ENCODE results near the gene ACTR1B. TPM values are rescaled to one million over a fixed set of nuclear protein-coding genes. Genes with fewer than 3 reads are reported as not detected.

The ACTR1B gene
- total RNA-seq, 1 experiment from 2014 or later, result 33.8 TPM

DNA sequence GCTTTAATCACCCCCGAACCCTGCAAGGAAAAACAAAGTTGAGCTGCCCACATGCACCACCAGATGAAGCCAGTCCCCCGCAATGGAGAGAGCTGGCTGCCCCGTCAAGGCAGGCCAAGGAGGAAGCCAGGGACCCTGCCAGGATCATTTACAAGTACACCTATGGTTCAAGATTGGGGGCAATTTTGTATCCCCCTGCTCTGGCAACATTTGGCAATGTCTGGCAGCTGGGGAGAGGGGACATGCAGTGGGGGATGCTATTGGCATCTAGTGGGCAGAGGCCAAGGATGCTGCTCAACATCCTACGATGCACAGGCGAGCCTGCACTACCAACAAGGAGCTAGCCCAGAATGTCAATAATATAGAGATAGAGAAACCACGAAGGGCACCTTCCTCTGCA is 1.9 kb downstream of the ACTR1B start:
- no peaks in the 10 kb centered on the region for H3K27me3 Mint-ChIP-seq (ENCODE audit: low read depth)
- peaks cover 4% of the 10 kb centered on the region for H3K79me1 ChIP-seq (ENCODE audit: insufficient read depth, low read depth, low read length, poor library complexity, severe bottlenecking)

More for the DNA sequence above, 1.9 kb downstream of the ACTR1B start:
- H3K36me3 Mint-ChIP-seq (ENCODE audit: insufficient read depth in 1 of 3, low read depth in 3 of 3), result peaks cover 18 to 33% (median 25%) of the 10 kb centered on the region in 3 experiments; a peak in 6 of 7 replicates
- peak overlapping the region; percentile 90 to 92 for H3K4me3 Mint-ChIP-seq
- H2BK120ac ChIP-seq (ENCODE audit: low read depth, low read length, poor library complexity, severe bottlenecking), result no peak overlapping the region
- no peak overlapping the region for H2BK20ac ChIP-seq (ENCODE audit: low read depth, low read length, poor library complexity, severe bottlenecking)
- H3K56ac ChIP-seq (ENCODE audit: insufficient read length, low read depth, low read length), result no peak overlapping the region
- H2BK5ac ChIP-seq (ENCODE audit: insufficient read length, low read length), result no peak overlapping the region
- H3K4ac ChIP-seq (ENCODE audit: low read depth, low read length), result no peak overlapping the region
- H4K8ac ChIP-seq (replicated peaks; ENCODE audit: insufficient read length, low read depth, low read length), result no peak overlapping the region
- H3K9ac ChIP-seq (ENCODE audit: extremely low read depth, insufficient read length, low read length), result no peak overlapping the region
- no peak overlapping the region for H3K18ac ChIP-seq (ENCODE audit: insufficient read length, low read depth, low read length)
- TF ChIP-seq, protein P1, sequence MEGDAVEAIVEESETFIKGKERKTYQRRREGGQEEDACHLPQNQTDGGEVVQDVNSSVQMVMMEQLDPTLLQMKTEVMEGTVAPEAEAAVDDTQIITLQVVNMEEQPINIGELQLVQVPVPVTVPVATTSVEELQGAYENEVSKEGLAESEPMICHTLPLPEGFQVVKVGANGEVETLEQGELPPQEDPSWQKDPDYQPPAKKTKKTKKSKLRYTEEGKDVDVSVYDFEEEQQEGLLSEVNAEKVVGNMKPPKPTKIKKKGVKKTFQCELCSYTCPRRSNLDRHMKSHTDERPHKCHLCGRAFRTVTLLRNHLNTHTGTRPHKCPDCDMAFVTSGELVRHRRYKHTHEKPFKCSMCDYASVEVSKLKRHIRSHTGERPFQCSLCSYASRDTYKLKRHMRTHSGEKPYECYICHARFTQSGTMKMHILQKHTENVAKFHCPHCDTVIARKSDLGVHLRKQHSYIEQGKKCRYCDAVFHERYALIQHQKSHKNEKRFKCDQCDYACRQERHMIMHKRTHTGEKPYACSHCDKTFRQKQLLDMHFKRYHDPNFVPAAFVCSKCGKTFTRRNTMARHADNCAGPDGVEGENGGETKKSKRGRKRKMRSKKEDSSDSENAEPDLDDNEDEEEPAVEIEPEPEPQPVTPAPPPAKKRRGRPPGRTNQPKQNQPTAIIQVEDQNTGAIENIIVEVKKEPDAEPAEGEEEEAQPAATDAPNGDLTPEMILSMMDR (conservative IDR thresholded peaks at IDR 0.05), result no peak
- H2AK5ac ChIP-seq (ENCODE audit: insufficient read length, low read length), result no peak overlapping the region
- no peaks in the 10 kb centered on the region; a peak in 1 of 5 replicates for H3K9me3 Mint-ChIP-seq
- peaks cover 4% of the 10 kb centered on the region; the same call in 1 of the 2 replicates for H3K79me2 ChIP-seq (ENCODE audit: insufficient read depth, low read length)
- no peaks in the 10 kb centered on the region for H3K9me3 ChIP-seq (ENCODE audit: control insufficient read depth, low read depth, low read length)
- no CpG with 5 or more reads among the region's 6 CpGs for WGBS (ENCODE audit: extremely low coverage, insufficient read length, low lambda C conversion rate)
- no peaks in the 10 kb centered on the region for H4K20me1 ChIP-seq (ENCODE audit: control insufficient read depth, insufficient read depth, insufficient read length)
- H4K91ac ChIP-seq (ENCODE audit: insufficient read length, low read depth, low read length), result no peak overlapping the region
- H3K14ac ChIP-seq (ENCODE audit: insufficient read depth, low read length), result no peak overlapping the region
- no peak overlapping the region for H3K27ac ChIP-seq (ENCODE audit: insufficient read length, low read depth, low read length)
- no peaks in the 10 kb centered on the region; the same call in 1 of the 2 replicates for H3K4me1 ChIP-seq (ENCODE audit: insufficient read depth, low read length)
- no peaks in the 10 kb centered on the region for H3K27me3 ChIP-seq (ENCODE audit: insufficient read depth, low read length)
- no peak overlapping the region for H2BK12ac ChIP-seq (ENCODE audit: insufficient read length, low read depth, low read length)
- no peak overlapping the region for H2AFZ ChIP-seq (ENCODE audit: low read length)
- no peak overlapping the region; a peak in 2 of 7 replicates for H3K27ac Mint-ChIP-seq
- no peak overlapping the region for H3T11ph ChIP-seq (ENCODE audit: low read length)
- H3K23me2 ChIP-seq (ENCODE audit: insufficient read length, low read depth, low read length, poor library complexity, severe bottlenecking), result peaks cover 12% of the 10 kb centered on the region
- no peak overlapping the region for H4K5ac ChIP-seq (ENCODE audit: insufficient read length, low read depth, low read length)
- H2BK15ac ChIP-seq (ENCODE audit: low read depth, low read length), result no peak overlapping the region
- peak overlapping the region; percentile 99 for H3K4me2 ChIP-seq (ENCODE audit: insufficient read depth, insufficient read length, low read length)
- H3K4me1 Mint-ChIP-seq, result peaks cover 18 to 19% of the 10 kb centered on the region in 2 experiments
- no peak for DNase-seq
- no peak overlapping the region for H3K23ac ChIP-seq (ENCODE audit: insufficient read length, low read depth, low read length)
